Measurements from ENCODE around the gene GCN1. TPM values are rescaled to one million over a fixed set of nuclear protein-coding genes. Genes with fewer than 3 reads are reported as not detected.

The GCN1 gene
- total and polyA plus RNA-seq, 5 experiments from 2014 or later = 14.9 to 133 (median 28.3) TPM

- Mint-ChIP-seq H3K9me3 (no peaks in the 10 kb centered on the region), H3K27me3 (no peaks in the 10 kb centered on the region), H3K27ac (no peak overlapping the region), H3K36me3 (peaks cover 0 to 85% (median 22%) of the 10 kb centered on the region in 3 donors), H3K4me1 (peaks cover 0 to 10% (median under 1%) of the 10 kb centered on the region in 4 donors), H3K4me3 (no peak overlapping the region)
- POLR2A ChIA-PET = interaction anchor here (0.5 kb wide), 1 partner anchor 55 kb away, joined by 4 read pairs; no protein-coding TSS in a partner anchor
- DNase-seq (no peak), ATAC-seq (no peak)
These were observed 64.5 kb downstream of the GCN1 start for GRCh38 chr12:120130011-120130410.

GRCh38 chr12:120126635-120127005, 67.9 kb downstream of the GCN1 start:
- POLR2A ChIA-PET = interaction anchor here (1.2 to 2.1 kb wide), 2 partner anchors 9 to 138 kb away, joined by 4 to 10 read pairs; partner anchors contain the start of genes BICDL1 and RAB35
- peak overlapping the region in 1 of 10 donors; percentile 28 for H3K4me3 Mint-ChIP-seq
- H3K27ac Mint-ChIP-seq = peak overlapping the region in 8 of 10 donors; percentile 10 to 89 (median 58)
- peaks cover 8 to 23% (median 16%) of the 10 kb centered on the region in 4 donors for H3K4me1 Mint-ChIP-seq
- H3K27me3 Mint-ChIP-seq = no peaks in the 10 kb centered on the region
- no peak for ATAC-seq
- H3K9me3 Mint-ChIP-seq = no peaks in the 10 kb centered on the region
- DNase-seq = no peak
- H3K36me3 Mint-ChIP-seq = peaks cover 0 to 52% (median 9%) of the 10 kb centered on the region in 3 donors

- H3K27me3 Mint-ChIP-seq = no peaks in the 10 kb centered on the region
- DNase-seq (no peak), ATAC-seq (no peak)
- H3K36me3 Mint-ChIP-seq = peaks cover 0 to 46% (median 4%) of the 10 kb centered on the region in 3 donors
- no peak overlapping the region for H3K4me3 Mint-ChIP-seq
- POLR2A ChIA-PET = interaction anchor here (2.1 kb wide), 1 partner anchor 9 kb away, joined by 10 read pairs; the partner anchor contains the start of gene RAB35
- peak overlapping the region in 6 of 10 donors; percentile 10 to 38 (median 28) for H3K27ac Mint-ChIP-seq
- H3K9me3 Mint-ChIP-seq = no peaks in the 10 kb centered on the region
- peaks cover 11 to 29% (median 22%) of the 10 kb centered on the region in 4 donors for H3K4me1 Mint-ChIP-seq
These were observed 68.5 kb downstream of the GCN1 start for GRCh38 chr12:120125792-120126634.

GRCh38 chr12:120125029-120125428, 69.5 kb downstream of the GCN1 start:
- Mint-ChIP-seq H3K27me3 (no peaks in the 10 kb centered on the region), H3K36me3 (peaks cover 0 to 37% (median 4%) of the 10 kb centered on the region in 3 donors), H3K4me3 (no peak overlapping the region), H3K27ac (peak overlapping the region in 2 of 10 donors; percentile 24 to 53), H3K9me3 (no peaks in the 10 kb centered on the region), H3K4me1 (peaks cover 16 to 37% (median 29%) of the 10 kb centered on the region in 4 donors)
- POLR2A ChIA-PET = interaction anchor here (0.6 to 2.1 kb wide), 2 partner anchors 8 to 31 kb away, joined by 3 to 10 read pairs; partner anchors contain the start of gene RAB35
- ATAC-seq = no peak
- no peak for DNase-seq

GRCh38 chr12:120121766-120122293, 72.7 kb downstream of the GCN1 start:
- DNase-seq = no peak
- Mint-ChIP-seq H3K27me3 (no peaks in the 10 kb centered on the region), H3K9me3 (no peaks in the 10 kb centered on the region), H3K27ac (peak overlapping the region; percentile 10 to 93 (median 52)), H3K4me3 (peak overlapping the region in 1 of 10 donors; percentile 16), H3K4me1 (peaks cover 25 to 64% (median 54%) of the 10 kb centered on the region in 4 donors), H3K36me3 (peaks cover 0 to 6% (median 1%) of the 10 kb centered on the region in 3 donors)
- POLR2A ChIA-PET = interaction anchor here (0.6 to 1.2 kb wide), 4 partner anchors 26 to 1764 kb away, joined by 3 to 6 read pairs (median 4); no protein-coding TSS in a partner anchor
- ATAC-seq = no peak

- Mint-ChIP-seq H3K36me3 (peaks cover 0 to under 1% (median 0%) of the 10 kb centered on the region in 3 donors), H3K4me1 (peaks cover 25 to 62% (median 54%) of the 10 kb centered on the region in 4 donors), H3K27ac (peak overlapping the region in 8 of 10 donors; percentile 15 to 93 (median 56)), H3K9me3 (no peaks in the 10 kb centered on the region), H3K4me3 (peak overlapping the region in 5 of 10 donors; percentile 16 to 70 (median 50)), H3K27me3 (no peaks in the 10 kb centered on the region)
- DNase-seq (no peak), ATAC-seq (no peak)
- POLR2A ChIA-PET = interaction anchor here (0.6 kb wide), 1 partner anchor 1765 kb away, joined by 5 read pairs; no protein-coding TSS in a partner anchor
These were observed 73.2 kb downstream of the GCN1 start for GRCh38 chr12:120121343-120121742.

- POLR2A ChIA-PET = interaction anchor here (0.7 to 4.9 kb wide), 6 partner anchors 9 to 129 kb away, joined by 3 to 35 read pairs (median 5); partner anchors contain the start of gene RPLP0
These were observed 75.1 kb downstream of the GCN1 start for GRCh38 chr12:120119271-120119973.

GRCh38 chr12:120118321-120119061, 76.0 kb downstream of the GCN1 start:
- Mint-ChIP-seq H3K9me3 (no peaks in the 10 kb centered on the region), H3K4me1 (peaks cover 38 to 77% (median 67%) of the 10 kb centered on the region in 4 donors), H3K36me3 (peaks cover 0 to 12% (median 0%) of the 10 kb centered on the region in 3 donors), H3K27ac (peak overlapping the region in 8 of 10 donors; percentile 20 to 92 (median 55)), H3K4me3 (peak overlapping the region; percentile 70 to 95 (median 90)), H3K27me3 (no peaks in the 10 kb centered on the region)
- POLR2A ChIA-PET = interaction anchor here (0.5 to 4.9 kb wide), 5 partner anchors 37 to 1913 kb away, joined by 3 to 35 read pairs (median 13); partner anchors contain the start of genes BICDL1, RNU4-2 and RPLP0
- DNase-seq = no peak
- ATAC-seq = no peak

More at GRCh38 chr12:120119271-120119973, 75.1 kb downstream of the GCN1 start:
- H3K27me3 Mint-ChIP-seq = no peaks in the 10 kb centered on the region
- H3K36me3 Mint-ChIP-seq = peaks cover 0 to 5% (median 0%) of the 10 kb centered on the region in 3 donors
- H3K4me1 Mint-ChIP-seq = peaks cover 39 to 79% (median 71%) of the 10 kb centered on the region in 4 donors
- ATAC-seq (no peak), DNase-seq (no peak)
- peak overlapping the region in 6 of 10 donors; percentile 7 to 46 (median 20) for H3K4me3 Mint-ChIP-seq
- peak overlapping the region in 4 of 10 donors; percentile 37 to 82 (median 63) for H3K27ac Mint-ChIP-seq
- H3K9me3 Mint-ChIP-seq = no peaks in the 10 kb centered on the region

- Mint-ChIP-seq H3K27me3 (no peaks in the 10 kb centered on the region), H3K9me3 (no peaks in the 10 kb centered on the region)
- no peak for ATAC-seq
These were observed 76.6 kb downstream of the GCN1 start for GRCh38 chr12:120117961-120118320.

GRCh38 chr12:120116792-120117651, 77.5 kb downstream of the GCN1 start:
- POLR2A ChIA-PET = interaction anchor here (0.5 to 4.9 kb wide), 14 partner anchors 9 to 331 kb away, joined by 3 to 35 read pairs (median 4); partner anchors contain the start of genes BICDL1, RNU4-2 and RPLP0
- no peaks in the 10 kb centered on the region for H3K27me3 Mint-ChIP-seq
- H3K4me1 Mint-ChIP-seq = peaks cover 40 to 81% (median 77%) of the 10 kb centered on the region in 4 donors
- H3K27ac Mint-ChIP-seq = peak overlapping the region; percentile 76 to 95 (median 88)
- peak overlapping the region; percentile 70 to 95 (median 90) for H3K4me3 Mint-ChIP-seq
- no peaks in the 10 kb centered on the region for H3K9me3 Mint-ChIP-seq
- DNase-seq (peak; percentile 94 to 98 (median 98)), ATAC-seq (peak; percentile 77)
- peaks cover 0 to 25% (median 2%) of the 10 kb centered on the region in 3 donors for H3K36me3 Mint-ChIP-seq

More at GRCh38 chr12:120117961-120118320, 76.6 kb downstream of the GCN1 start:
- peak overlapping the region; percentile 70 to 95 (median 90) for H3K4me3 Mint-ChIP-seq
- DNase-seq = no peak
- POLR2A ChIA-PET = interaction anchor here (0.5 to 4.9 kb wide), 10 partner anchors 8 to 490 kb away, joined by 3 to 35 read pairs (median 5); partner anchors contain the start of genes BICDL1, RNU4-2 and RPLP0
- H3K36me3 Mint-ChIP-seq = peaks cover 0 to 17% (median 2%) of the 10 kb centered on the region in 3 donors
- peaks cover 38 to 76% (median 70%) of the 10 kb centered on the region in 4 donors for H3K4me1 Mint-ChIP-seq
- H3K27ac Mint-ChIP-seq = peak overlapping the region; percentile 76 to 95 (median 87)
